Measurements from ENCODE around the gene SYTL2. TPM values are rescaled to one million over a fixed set of nuclear protein-coding genes. Genes with fewer than 3 reads are reported as not detected.
A peak's percentile ranks its signal among the peaks of the same experiment; 100 is the strongest.
"Not testable (repeated sequence)": the region's sequence is repeated elsewhere in the genome, so short reads cannot be mapped to it uniquely, and the experiment has no call there.

The SYTL2 gene
- total and polyA plus RNA-seq, 8 donors = 5.4 to 391 (median 188) TPM

DNA sequence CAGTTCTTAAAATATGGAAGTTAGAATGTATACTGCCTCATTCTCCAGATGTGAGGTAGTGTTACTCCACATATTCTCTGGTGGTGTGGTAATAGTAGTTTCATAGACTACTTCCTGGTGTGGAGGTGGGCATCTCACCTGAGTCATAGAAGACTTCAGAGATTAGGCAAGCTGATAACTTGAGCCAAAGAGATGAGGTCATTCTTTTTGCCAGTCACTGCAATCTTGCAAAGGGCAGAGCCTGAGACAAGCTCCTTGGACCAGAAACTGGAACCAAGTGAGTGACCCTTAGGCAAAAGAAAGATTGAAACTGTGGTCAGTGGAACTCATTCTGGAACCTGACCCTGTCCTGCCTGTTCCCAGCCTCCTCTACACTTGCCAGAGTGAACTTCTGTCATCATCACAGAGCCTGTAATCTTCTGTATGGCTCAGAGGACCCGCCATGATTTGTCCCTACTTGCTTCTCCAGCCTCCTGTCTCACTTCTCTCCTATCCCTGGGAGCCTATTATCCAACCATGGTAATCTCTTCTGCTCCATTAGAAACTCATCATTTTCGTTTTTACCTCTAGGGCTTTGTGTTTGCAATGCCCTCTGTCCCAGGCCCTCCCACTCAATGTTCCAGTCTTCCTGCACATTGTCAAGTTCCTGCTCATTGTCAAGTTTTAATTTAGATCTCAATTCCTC is 33.6 kb upstream of the SYTL2 start:
- H3K4me3 ChIP-seq = no peak overlapping the region
- H3K27me3 ChIP-seq = no peaks in the 10 kb centered on the region
- peak in 1 of 2 donors; percentile 75 for DNase-seq
- no peak for TF ChIP-seq POLR2A (IDR thresholded peaks at IDR 0.05)
- no peak for TF ChIP-seq EP300 (IDR thresholded peaks at IDR 0.05)
- peak in 2 of 3 donors; percentile 48 to 80 for TF ChIP-seq POLR2AphosphoS5 (IDR thresholded peaks at IDR 0.05)
- TF ChIP-seq, protein P1, sequence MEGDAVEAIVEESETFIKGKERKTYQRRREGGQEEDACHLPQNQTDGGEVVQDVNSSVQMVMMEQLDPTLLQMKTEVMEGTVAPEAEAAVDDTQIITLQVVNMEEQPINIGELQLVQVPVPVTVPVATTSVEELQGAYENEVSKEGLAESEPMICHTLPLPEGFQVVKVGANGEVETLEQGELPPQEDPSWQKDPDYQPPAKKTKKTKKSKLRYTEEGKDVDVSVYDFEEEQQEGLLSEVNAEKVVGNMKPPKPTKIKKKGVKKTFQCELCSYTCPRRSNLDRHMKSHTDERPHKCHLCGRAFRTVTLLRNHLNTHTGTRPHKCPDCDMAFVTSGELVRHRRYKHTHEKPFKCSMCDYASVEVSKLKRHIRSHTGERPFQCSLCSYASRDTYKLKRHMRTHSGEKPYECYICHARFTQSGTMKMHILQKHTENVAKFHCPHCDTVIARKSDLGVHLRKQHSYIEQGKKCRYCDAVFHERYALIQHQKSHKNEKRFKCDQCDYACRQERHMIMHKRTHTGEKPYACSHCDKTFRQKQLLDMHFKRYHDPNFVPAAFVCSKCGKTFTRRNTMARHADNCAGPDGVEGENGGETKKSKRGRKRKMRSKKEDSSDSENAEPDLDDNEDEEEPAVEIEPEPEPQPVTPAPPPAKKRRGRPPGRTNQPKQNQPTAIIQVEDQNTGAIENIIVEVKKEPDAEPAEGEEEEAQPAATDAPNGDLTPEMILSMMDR (IDR thresholded peaks at IDR 0.05) = no peak
- peaks cover 0 to 13% (median 3%) of the 10 kb centered on the region in 4 donors for H3K4me1 ChIP-seq
- WGBS, 5 donors = 52 to 73% (median 65%) methylated on average over 2 of the region's 2 CpGs
- H3K27ac ChIP-seq = peak overlapping the region in 4 of 5 donors; percentile 52 to 79 (median 61)
- no peaks in the 10 kb centered on the region for H3K36me3 ChIP-seq
- intact Hi-C loops (cut with DNase I; ENCODE audit: low total_unique reads) = no loop called here
- peaks cover 0 to 4% (median 0%) of the 10 kb centered on the region in 4 donors for H3K9me3 ChIP-seq

DNA sequence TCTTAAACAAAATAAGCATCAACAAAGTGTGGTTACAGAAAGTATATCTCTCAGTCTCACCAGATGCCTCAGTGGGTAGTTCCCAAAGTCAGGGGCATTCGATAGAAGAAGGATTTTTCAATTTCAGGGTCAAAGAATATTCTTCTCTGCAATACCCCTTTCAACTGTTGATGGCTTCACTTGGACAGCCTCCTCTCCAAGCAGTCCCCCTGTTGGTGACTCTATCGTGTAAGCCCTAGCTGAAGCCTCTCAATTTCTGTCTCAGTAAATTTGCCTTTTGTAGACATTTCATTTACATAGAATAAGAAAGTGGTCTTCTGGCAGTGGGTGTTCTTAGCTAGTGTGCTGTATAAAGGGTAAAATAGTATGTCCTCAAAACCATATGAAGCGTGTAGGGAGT is 33.0 kb upstream of the SYTL2 start:
- Histone ChIP-seq H3K4me1 (peaks cover 0 to 13% (median 3%) of the 10 kb centered on the region in 4 donors), H3K27me3 (no peaks in the 10 kb centered on the region), H3K4me3 (no peak overlapping the region), H3K27ac (peak overlapping the region in 2 of 5 donors; percentile 58 to 64), H3K9me3 (peaks cover 0 to 4% (median 0%) of the 10 kb centered on the region in 4 donors), H3K36me3 (no peaks in the 10 kb centered on the region)
- TF ChIP-seq POLR2A (IDR thresholded peaks at IDR 0.05) (no peak), POLR2AphosphoS5 (IDR thresholded peaks at IDR 0.05) (no peak), EP300 (IDR thresholded peaks at IDR 0.05) (no peak)
- TF ChIP-seq, protein P1 (IDR thresholded peaks at IDR 0.05) = no peak
- no peak for DNase-seq
- 90 to 98% (median 94%) methylated on average over 3 of the region's 3 CpGs for WGBS, 5 donors
- intact Hi-C loops (cut with DNase I; ENCODE audit: low total_unique reads) = no loop called here

DNA sequence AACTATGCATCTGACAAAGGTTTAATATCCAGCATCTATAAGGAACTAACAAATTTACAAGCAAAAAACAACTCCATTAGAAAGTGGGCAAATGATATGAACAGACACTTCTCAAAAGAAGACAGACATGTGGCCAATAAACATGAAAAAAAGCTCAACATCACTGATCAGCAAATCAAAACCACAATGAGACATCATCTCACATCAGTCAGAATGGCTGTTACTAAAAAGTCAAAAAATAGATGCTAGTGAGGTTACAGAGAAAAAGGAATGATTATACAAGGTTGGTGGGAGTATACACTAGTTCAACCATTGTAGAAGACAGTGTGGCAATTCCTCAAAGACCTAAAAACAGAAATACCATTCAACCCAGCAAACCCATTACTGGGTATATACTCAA is 30.0 kb upstream of the SYTL2 start:
- H3K27me3 ChIP-seq; H3K9me3 ChIP-seq; DNase-seq; H3K36me3 ChIP-seq; intact Hi-C loops (cut with DNase I; ENCODE audit: low total_unique reads); H3K27ac ChIP-seq; H3K4me3 ChIP-seq: not testable (repeated sequence)
- peaks cover 0 to 13% (median 3%) of the 10 kb centered on the region in 4 donors for H3K4me1 ChIP-seq

DNA sequence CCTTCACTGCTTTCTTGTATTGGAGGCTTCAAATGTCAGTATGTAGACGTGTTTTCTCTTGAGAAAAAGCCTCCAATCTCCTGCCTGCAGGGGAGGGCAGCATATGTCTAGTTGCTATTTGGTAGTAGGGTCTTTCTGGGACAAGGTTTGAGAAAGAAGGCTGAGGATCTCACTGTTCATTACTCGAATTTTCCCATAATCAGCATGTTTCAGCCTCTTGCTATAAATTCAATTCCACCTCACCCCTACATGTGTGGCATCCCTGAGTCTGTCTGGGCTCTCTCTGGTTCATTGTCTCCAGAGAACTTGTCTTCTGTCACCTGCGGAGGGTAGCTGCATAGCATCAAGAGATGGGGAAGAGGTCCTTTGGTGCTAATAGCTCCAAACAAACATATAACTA is 24.8 kb upstream of the SYTL2 start:
- intact Hi-C loops (cut with DNase I; ENCODE audit: low total_unique reads) = no loop called here
- WGBS, 5 donors = 74 to 82% (median 76%) methylated on average over 3 of the region's 3 CpGs
- Histone ChIP-seq H3K4me1 (peaks cover 0 to 10% (median 2%) of the 10 kb centered on the region in 4 donors), H3K27ac (no peak overlapping the region), H3K36me3 (no peaks in the 10 kb centered on the region), H3K9me3 (peaks cover 0 to 14% (median 7%) of the 10 kb centered on the region in 4 donors), H3K27me3 (no peaks in the 10 kb centered on the region), H3K4me3 (no peak overlapping the region)
- TF ChIP-seq POLR2A (IDR thresholded peaks at IDR 0.05) (no peak), EP300 (IDR thresholded peaks at IDR 0.05) (no peak), POLR2AphosphoS5 (IDR thresholded peaks at IDR 0.05) (no peak)
- TF ChIP-seq, protein P1 (IDR thresholded peaks at IDR 0.05) = no peak
- no peak for DNase-seq

DNA sequence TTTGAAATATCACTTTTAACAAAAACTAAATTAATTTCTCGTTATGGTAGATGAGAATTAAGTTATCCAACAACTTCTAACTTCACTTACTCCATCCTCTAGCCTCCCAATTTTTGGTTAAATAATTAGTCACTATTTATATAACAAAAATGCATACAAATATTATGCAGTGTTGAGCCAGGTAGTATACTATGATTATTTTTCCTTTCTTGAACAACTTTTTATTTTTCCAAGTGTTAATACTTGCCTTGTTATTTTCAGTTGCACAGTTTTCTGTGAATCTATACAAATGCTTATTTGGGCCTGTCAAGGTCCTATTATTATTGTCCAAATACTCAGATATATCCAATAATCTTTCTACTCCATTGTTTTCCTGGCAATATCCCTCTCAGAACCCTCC is 24.3 kb upstream of the SYTL2 start:
- Histone ChIP-seq H3K9me3 (peaks cover 0 to 14% (median 7%) of the 10 kb centered on the region in 4 donors), H3K4me1 (peaks cover 0 to 15% (median 2%) of the 10 kb centered on the region in 4 donors), H3K36me3 (no peaks in the 10 kb centered on the region), H3K27ac (no peak overlapping the region), H3K4me3 (no peak overlapping the region), H3K27me3 (no peaks in the 10 kb centered on the region)
- intact Hi-C loops (cut with DNase I; ENCODE audit: low total_unique reads) = no loop called here
- WGBS, 5 donors = 93 to 98% (median 97%) methylated on average over 1 of the region's 1 CpG
- DNase-seq = no peak
- TF ChIP-seq POLR2A (IDR thresholded peaks at IDR 0.05) = no peak
- no peak for TF ChIP-seq POLR2AphosphoS5 (IDR thresholded peaks at IDR 0.05)
- TF ChIP-seq EP300 (IDR thresholded peaks at IDR 0.05) = no peak
- TF ChIP-seq, protein P1 (IDR thresholded peaks at IDR 0.05) = no peak

Data from stomach (tissue), 9 donors.